ENCODE data around the gene AK1. TPM values are rescaled to one million over a fixed set of nuclear protein-coding genes. Genes with fewer than 3 reads are reported as not detected.
A peak's percentile ranks its signal among the peaks of the same experiment; 100 is the strongest.

The AK1 gene
- total and polyA plus RNA-seq, 2 of the 13 experiments (the other 11 are each of a cell fraction or from before 2014, with no cell fraction given) = 19.1 to 32.8 TPM

DNA sequence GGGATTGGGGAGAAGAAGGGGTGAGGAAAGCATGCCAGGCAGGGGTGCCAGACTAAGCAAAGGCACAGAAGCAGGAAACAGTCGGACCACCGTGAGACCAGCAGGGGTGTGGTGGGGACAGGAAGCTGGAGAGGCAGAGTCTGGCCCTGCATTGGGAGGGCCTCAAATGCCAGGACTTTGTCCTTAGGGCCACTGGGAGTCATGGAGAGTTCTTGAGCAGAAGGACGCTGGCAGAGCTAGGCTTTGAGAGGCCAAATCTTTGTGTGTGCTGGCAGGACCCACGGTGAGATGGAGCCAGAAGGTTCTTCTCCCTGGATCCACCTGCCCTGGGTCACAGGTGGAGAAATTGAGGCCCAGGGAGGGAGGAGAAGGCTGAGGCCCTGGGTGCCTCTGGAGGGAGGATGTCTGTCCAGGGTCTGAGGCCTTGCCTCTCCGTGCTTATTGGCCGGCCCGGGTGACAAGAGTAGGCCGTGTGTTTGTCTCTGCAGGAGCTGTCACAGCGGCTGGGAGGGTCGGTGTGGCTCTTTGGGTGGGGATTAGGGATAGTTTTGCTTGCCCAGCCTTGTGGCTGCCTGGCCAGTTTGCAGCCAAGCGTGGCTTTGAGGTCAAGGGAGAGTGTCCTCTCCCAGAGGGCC, 21.3 kb downstream of the AK1 start:
- ChIA-PET POLR2A (interaction anchor here (0.5 to 0.6 kb wide), 2 partner anchors 25 to 61 kb away, joined by 3 to 4 read pairs; no protein-coding TSS in a partner anchor), CTCF (ENCODE audit: low intra/inter-chr PET ratio, low total read pairs) (no interaction called here)
- FAIRE-seq (no peak), DNase-seq (ENCODE audit: low spot score) (no peak), ATAC-seq (peak; percentile 51)
- Histone ChIP-seq H3K79me2 (ENCODE audit: insufficient read depth, low read length) (no peaks in the 10 kb centered on the region), H3K4me3 (replicated peaks in 1 of 3; ENCODE audit: insufficient read depth in 1 of 3, low read depth in 2 of 3, low read length in 3 of 3) (peak overlapping the region in 1 of 3 experiments; percentile 38; a peak in 2 of 6 replicates), H3K36me3 (replicated peaks in 1 of 2; ENCODE audit: control insufficient read depth in 1 of 2, insufficient read depth in 2 of 2, low read length in 2 of 2) (no peaks in the 10 kb centered on the region), H3K27me3 (ENCODE audit: control insufficient read depth in 1 of 2, insufficient read depth in 2 of 2, low read length in 2 of 2) (0 out of 5 replicates have a peak, but pooled peaks cover 0 to 1% of the 10 kb centered on the region in 2 experiments), H3K9me3 (ENCODE audit: low read length) (no peaks in the 10 kb centered on the region), H3K9ac (ENCODE audit: insufficient read depth, low read depth, low read length) (peak overlapping the region; percentile 34; the same call in 1 of the 2 replicates), H3K4me2 (ENCODE audit: low read depth, low read length) (peak overlapping the region; percentile 67), H3K27ac (ENCODE audit: extremely low read length, insufficient read depth, low read length) (no peak overlapping the region), H2AFZ (ENCODE audit: low read length) (no peak overlapping the region), H3K4me1 (ENCODE audit: insufficient read depth, low read length) (peaks cover 71% of the 10 kb centered on the region), H4K20me1 (ENCODE audit: insufficient read depth, low read length) (no peaks in the 10 kb centered on the region)
- BruUV-seq (replicated peaks) = no TSS peak
- intact Hi-C loops (cut with micrococcal nuclease; ENCODE audit: unreplicated experiment) = no loop called here
- in situ Hi-C loops (cut with HindIII; ENCODE audit: extremely low pct_ligation_motif_present, low pct_unique_long_range_greater_than_20kb) = no loop called here
- 6% methylated on average over 5 of the region's 11 CpGs for WGBS (ENCODE audit: low lambda C conversion rate)
- TF ChIP-seq ZNF563 (CRISPR knock-in tag; IDR thresholded peaks at IDR 0.05) (no peak), ZNF567 (CRISPR knock-in tag; IDR thresholded peaks at IDR 0.05; ENCODE audit: borderline replicate concordance) (no peak), ZSCAN22 (CRISPR knock-in tag; IDR thresholded peaks at IDR 0.05) (no peak), MTF2 (CRISPR knock-in tag; IDR thresholded peaks at IDR 0.05; ENCODE audit: borderline replicate concordance) (no peak), ZFP36 (IDR thresholded peaks at IDR 0.05; ENCODE audit: borderline replicate concordance, low read depth, low read length, partially characterized antibody) (peak; percentile 43), KLF16 (CRISPR knock-in tag; IDR thresholded peaks at IDR 0.05) (no peak), CBX1 (IDR thresholded peaks at IDR 0.05; ENCODE audit: low read depth) (no peak), ZNF234 (CRISPR knock-in tag; conservative IDR thresholded peaks at IDR 0.05) (no peak), ARNTL (CRISPR knock-in tag; IDR thresholded peaks at IDR 0.05) (no peak), ZNF598 (CRISPR knock-in tag; IDR thresholded peaks at IDR 0.05; ENCODE audit: borderline replicate concordance) (no peak)
- TF ChIP-seq, protein P1, sequence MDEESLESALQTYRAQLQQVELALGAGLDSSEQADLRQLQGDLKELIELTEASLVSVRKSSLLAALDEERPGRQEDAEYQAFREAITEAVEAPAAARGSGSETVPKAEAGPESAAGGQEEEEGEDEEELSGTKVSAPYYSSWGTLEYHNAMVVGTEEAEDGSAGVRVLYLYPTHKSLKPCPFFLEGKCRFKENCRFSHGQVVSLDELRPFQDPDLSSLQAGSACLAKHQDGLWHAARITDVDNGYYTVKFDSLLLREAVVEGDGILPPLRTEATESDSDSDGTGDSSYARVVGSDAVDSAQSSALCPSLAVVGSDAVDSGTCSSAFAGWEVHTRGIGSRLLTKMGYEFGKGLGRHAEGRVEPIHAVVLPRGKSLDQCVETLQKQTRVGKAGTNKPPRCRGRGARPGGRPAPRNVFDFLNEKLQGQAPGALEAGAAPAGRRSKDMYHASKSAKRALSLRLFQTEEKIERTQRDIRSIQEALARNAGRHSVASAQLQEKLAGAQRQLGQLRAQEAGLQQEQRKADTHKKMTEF (CRISPR knock-in tag; IDR thresholded peaks at IDR 0.05) = 0 out of 2 replicates have a peak, but pooled peaks have one; percentile 22
- TF ChIP-seq, protein P2, sequence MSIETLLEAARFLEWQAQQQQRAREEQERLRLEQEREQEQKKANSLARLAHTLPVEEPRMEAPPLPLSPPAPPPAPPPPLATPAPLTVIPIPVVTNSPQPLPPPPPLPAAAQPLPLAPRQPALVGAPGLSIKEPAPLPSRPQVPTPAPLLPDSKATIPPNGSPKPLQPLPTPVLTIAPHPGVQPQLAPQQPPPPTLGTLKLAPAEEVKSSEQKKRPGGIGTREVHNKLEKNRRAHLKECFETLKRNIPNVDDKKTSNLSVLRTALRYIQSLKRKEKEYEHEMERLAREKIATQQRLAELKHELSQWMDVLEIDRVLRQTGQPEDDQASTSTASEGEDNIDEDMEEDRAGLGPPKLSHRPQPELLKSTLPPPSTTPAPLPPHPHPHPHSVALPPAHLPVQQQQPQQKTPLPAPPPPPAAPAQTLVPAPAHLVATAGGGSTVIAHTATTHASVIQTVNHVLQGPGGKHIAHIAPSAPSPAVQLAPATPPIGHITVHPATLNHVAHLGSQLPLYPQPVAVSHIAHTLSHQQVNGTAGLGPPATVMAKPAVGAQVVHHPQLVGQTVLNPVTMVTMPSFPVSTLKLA (IDR thresholded peaks at IDR 0.05) = no peak
- TF ChIP-seq, protein P3, sequence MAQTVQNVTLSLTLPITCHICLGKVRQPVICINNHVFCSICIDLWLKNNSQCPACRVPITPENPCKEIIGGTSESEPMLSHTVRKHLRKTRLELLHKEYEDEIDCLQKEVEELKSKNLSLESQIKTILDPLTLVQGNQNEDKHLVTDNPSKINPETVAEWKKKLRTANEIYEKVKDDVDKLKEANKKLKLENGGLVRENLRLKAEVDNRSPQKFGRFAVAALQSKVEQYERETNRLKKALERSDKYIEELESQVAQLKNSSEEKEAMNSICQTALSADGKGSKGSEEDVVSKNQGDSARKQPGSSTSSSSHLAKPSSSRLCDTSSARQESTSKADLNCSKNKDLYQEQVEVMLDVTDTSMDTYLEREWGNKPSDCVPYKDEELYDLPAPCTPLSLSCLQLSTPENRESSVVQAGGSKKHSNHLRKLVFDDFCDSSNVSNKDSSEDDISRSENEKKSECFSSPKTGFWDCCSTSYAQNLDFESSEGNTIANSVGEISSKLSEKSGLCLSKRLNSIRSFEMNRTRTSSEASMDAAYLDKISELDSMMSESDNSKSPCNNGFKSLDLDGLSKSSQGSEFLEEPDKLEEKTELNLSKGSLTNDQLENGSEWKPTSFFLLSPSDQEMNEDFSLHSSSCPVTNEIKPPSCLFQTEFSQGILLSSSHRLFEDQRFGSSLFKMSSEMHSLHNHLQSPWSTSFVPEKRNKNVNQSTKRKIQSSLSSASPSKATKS (CRISPR knock-in tag; IDR thresholded peaks at IDR 0.05) = no peak
- TF ChIP-seq, protein P4, sequence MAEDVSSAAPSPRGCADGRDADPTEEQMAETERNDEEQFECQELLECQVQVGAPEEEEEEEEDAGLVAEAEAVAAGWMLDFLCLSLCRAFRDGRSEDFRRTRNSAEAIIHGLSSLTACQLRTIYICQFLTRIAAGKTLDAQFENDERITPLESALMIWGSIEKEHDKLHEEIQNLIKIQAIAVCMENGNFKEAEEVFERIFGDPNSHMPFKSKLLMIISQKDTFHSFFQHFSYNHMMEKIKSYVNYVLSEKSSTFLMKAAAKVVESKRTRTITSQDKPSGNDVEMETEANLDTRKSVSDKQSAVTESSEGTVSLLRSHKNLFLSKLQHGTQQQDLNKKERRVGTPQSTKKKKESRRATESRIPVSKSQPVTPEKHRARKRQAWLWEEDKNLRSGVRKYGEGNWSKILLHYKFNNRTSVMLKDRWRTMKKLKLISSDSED (CRISPR knock-in tag; IDR thresholded peaks at IDR 0.05) = no peak
- TF ChIP-seq, protein P5, sequence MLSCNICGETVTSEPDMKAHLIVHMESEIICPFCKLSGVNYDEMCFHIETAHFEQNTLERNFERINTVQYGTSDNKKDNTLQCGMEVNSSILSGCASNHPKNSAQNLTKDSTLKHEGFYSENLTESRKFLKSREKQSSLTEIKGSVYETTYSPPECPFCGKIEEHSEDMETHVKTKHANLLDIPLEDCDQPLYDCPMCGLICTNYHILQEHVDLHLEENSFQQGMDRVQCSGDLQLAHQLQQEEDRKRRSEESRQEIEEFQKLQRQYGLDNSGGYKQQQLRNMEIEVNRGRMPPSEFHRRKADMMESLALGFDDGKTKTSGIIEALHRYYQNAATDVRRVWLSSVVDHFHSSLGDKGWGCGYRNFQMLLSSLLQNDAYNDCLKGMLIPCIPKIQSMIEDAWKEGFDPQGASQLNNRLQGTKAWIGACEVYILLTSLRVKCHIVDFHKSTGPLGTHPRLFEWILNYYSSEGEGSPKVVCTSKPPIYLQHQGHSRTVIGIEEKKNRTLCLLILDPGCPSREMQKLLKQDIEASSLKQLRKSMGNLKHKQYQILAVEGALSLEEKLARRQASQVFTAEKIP (CRISPR knock-in tag; IDR thresholded peaks at IDR 0.05; ENCODE audit: borderline replicate concordance) = no peak

All from HepG2 (cell line).